Measurements from ENCODE around the gene DNAJC4.

DNA sequence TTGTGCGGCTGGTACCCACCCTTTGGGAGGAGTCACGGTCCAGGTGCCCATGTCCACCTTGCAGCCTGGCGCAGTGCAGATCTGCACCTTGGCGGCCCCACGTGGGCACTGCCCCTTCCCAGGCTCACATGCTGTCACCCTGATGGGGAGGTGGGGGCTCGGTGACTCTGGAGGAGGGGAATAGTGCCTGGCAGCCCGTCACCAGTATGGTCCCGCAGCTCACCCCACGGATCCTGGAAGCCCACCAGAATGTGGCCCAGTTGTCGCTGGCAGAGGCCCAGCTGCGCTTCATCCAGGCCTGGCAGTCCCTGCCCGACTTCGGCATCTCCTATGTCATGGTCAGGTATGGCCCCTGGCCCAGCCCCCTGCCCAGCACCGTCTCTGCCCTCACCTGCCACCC is 9.6 kb upstream of the DNAJC4 start:
- no peak for TF ChIP-seq YY1 (IDR thresholded peaks at IDR 0.05; ENCODE audit: low read depth)
- no peak for TF ChIP-seq TAF1 (IDR thresholded peaks at IDR 0.05; ENCODE audit: low read depth)
- TF ChIP-seq, protein P1, sequence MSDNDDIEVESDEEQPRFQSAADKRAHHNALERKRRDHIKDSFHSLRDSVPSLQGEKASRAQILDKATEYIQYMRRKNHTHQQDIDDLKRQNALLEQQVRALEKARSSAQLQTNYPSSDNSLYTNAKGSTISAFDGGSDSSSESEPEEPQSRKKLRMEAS (IDR thresholded peaks at IDR 0.05) = no peak
- TF ChIP-seq EGR1 (IDR thresholded peaks at IDR 0.05) = no peak
- no peak for TF ChIP-seq TEAD4 (IDR thresholded peaks at IDR 0.05)
- TF ChIP-seq, protein P2, sequence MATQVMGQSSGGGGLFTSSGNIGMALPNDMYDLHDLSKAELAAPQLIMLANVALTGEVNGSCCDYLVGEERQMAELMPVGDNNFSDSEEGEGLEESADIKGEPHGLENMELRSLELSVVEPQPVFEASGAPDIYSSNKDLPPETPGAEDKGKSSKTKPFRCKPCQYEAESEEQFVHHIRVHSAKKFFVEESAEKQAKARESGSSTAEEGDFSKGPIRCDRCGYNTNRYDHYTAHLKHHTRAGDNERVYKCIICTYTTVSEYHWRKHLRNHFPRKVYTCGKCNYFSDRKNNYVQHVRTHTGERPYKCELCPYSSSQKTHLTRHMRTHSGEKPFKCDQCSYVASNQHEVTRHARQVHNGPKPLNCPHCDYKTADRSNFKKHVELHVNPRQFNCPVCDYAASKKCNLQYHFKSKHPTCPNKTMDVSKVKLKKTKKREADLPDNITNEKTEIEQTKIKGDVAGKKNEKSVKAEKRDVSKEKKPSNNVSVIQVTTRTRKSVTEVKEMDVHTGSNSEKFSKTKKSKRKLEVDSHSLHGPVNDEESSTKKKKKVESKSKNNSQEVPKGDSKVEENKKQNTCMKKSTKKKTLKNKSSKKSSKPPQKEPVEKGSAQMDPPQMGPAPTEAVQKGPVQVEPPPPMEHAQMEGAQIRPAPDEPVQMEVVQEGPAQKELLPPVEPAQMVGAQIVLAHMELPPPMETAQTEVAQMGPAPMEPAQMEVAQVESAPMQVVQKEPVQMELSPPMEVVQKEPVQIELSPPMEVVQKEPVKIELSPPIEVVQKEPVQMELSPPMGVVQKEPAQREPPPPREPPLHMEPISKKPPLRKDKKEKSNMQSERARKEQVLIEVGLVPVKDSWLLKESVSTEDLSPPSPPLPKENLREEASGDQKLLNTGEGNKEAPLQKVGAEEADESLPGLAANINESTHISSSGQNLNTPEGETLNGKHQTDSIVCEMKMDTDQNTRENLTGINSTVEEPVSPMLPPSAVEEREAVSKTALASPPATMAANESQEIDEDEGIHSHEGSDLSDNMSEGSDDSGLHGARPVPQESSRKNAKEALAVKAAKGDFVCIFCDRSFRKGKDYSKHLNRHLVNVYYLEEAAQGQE (IDR thresholded peaks at IDR 0.05; ENCODE audit: low read depth) = no peak
- TF ChIP-seq CEBPB (IDR thresholded peaks at IDR 0.05) = no peak
- no peak for TF ChIP-seq CREB1 (IDR thresholded peaks at IDR 0.05; ENCODE audit: low read depth)

All from Ishikawa (cell line).